GM13976 (cell line): ENCODE data around the gene TMEM143.
A peak's percentile ranks its signal among the peaks of the same experiment; 100 is the strongest.

Source experiments
- DNase-seq: peaks from one replicate; pipeline ENCODE4 v3.0.0; 2012; ENCODE audit warnings: low spot score
- CTCF ChIP-seq: IDR thresholded peaks from 2 replicates; pipeline ENCODE4 v1.5.1; 2012; ENCODE audit warnings: borderline replicate concordance, mild to moderate bottlenecking; ENCODE audit not compliant: insufficient read depth; ENCODE audit errors: extremely low read depth, missing control alignments, control extremely low read depth
- in situ Hi-C: fragments of 300-500 bp; cut with MboI; formaldehyde crosslinking; loops from one replicate; pipeline ENCODE4 v1.12.0; 2022; ENCODE audit warnings: low sequenced_read_pairs, mixed read lengths, inconsistent platforms; ENCODE audit not compliant: unreplicated experiment

TMEM143 gene

GRCh38 chr19:48367855-48368254, 4.1 kb upstream of the TMEM143 start:
- TF ChIP-seq CTCF, result no peak
- no peak for DNase-seq
- in situ Hi-C loops, result no loop called here

- no peak for DNase-seq
- in situ Hi-C loops, result no loop called here
- no peak for TF ChIP-seq CTCF
Measured at GRCh38 chr19:48365602-48366001, 1.9 kb upstream of the TMEM143 start.

- TF ChIP-seq CTCF, result no peak
- in situ Hi-C loops, result no loop called here
- DNase-seq, result no peak
Measured at GRCh38 chr19:48364598-48365348, 1.0 kb upstream of the TMEM143 start.

GRCh38 chr19:48363500-48363809, 285 bp downstream of the TMEM143 start:
- TF ChIP-seq CTCF, result no peak
- in situ Hi-C loops, result no loop called here

GRCh38 chr19:48362716-48363499, 832 bp downstream of the TMEM143 start:
- DNase-seq, result peak; percentile 92
- no peak for TF ChIP-seq CTCF
- in situ Hi-C loops, result no loop called here

More at GRCh38 chr19:48363500-48363809, 285 bp downstream of the TMEM143 start:
- DNase-seq, result no peak

GRCh38 chr19:48361912-48362311, 1.8 kb downstream of the TMEM143 start:
- TF ChIP-seq CTCF, result no peak
- DNase-seq, result no peak
- in situ Hi-C loops, result no loop called here
